Duodenal mucosa (tissue), 2 donors: ENCODE measurements around the gene ANKRD33B.
"Not testable (repeated sequence)": the region's sequence is repeated elsewhere in the genome, so short reads cannot be mapped to it uniquely, and the experiment has no call there.

ENCODE experiments used
- H3K27ac ChIP-seq: one replicate; pipeline ENCODE4 v1.7.0; 2013; ENCODE audit warnings: low read depth, low read length
- H3K27me3 ChIP-seq, 2 donors: one replicate each; pipeline ENCODE4 v1.7.0; 2013; ENCODE audit warnings: low read length in 2 of 2, control low read depth in 1 of 2; ENCODE audit not compliant: insufficient read depth in 2 of 2, control insufficient read depth in 1 of 2
- H3K36me3 ChIP-seq, 2 donors: one replicate each; pipeline ENCODE4 v1.7.0; 2013; ENCODE audit warnings: low read length in 2 of 2, control low read depth in 1 of 2; ENCODE audit not compliant: insufficient read depth in 2 of 2, control insufficient read depth in 1 of 2
- H3K4me1 ChIP-seq, 2 donors: one replicate each; pipeline ENCODE4 v1.7.0; 2013; ENCODE audit warnings: low read length in 2 of 2, control low read depth in 1 of 2; ENCODE audit not compliant: insufficient read depth in 2 of 2, control insufficient read depth in 1 of 2
- H3K4me3 ChIP-seq, 2 donors: one replicate each; pipeline ENCODE4 v1.7.0; 2013; ENCODE audit warnings: low read length in 2 of 2, low read depth in 1 of 2
- H3K9ac ChIP-seq, 2 donors: one replicate each; pipeline ENCODE4 v1.7.0; 2013; ENCODE audit warnings: low read length in 2 of 2, low read depth in 1 of 2
- H3K9me3 ChIP-seq, 2 donors: one replicate each; pipeline ENCODE4 v1.7.0; 2013; ENCODE audit warnings: low read length in 2 of 2, control low read depth in 1 of 2; ENCODE audit not compliant: control insufficient read depth in 1 of 2

ANKRD33B gene

DNA sequence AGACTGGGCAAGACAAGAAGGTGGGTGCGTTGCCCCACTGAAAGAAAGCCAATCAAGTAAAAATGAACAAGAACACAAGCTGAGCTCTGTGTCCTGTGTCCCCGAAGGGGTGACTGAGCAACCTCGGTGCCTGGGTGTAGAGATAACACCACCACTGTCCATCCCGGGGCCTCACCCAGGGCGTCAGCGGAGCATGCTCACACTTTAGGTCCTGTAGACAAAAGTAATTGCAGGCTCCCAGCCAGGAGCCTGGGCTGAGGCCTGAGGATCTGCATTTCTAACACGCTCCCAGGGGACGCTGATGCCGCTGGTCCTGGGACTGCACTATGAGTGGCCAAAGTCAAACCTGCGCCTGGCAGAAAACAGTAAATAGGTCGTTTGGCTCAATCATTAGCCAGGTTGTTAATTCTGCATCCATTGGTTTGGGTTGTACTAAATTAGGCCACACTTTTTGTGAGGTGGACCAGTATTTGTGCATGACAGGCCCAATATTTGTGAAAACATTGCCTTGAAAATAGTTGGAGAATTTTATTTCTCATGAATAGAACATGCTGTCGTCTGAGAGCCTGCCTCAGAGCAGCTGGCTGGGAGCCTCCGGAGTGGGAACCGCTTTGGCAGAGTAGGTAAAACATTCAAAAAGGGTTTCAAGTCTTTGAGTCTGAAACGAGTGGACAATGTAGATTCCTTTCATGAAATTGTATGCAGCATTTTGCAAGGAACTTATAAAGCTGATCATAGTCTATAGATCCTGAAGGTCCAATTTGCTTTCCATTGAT, 38.3 kb downstream of the ANKRD33B start:
- H3K9me3 ChIP-seq = no peaks in the 10 kb centered on the region
- peaks cover 14 to 17% of the 10 kb centered on the region in 2 donors for H3K4me1 ChIP-seq
- no peaks in the 10 kb centered on the region for H3K27me3 ChIP-seq
- H3K4me3 ChIP-seq = no peak overlapping the region
- no peaks in the 10 kb centered on the region for H3K36me3 ChIP-seq
- H3K27ac ChIP-seq = peak overlapping the region; percentile 41
- no peak overlapping the region for H3K9ac ChIP-seq

DNA sequence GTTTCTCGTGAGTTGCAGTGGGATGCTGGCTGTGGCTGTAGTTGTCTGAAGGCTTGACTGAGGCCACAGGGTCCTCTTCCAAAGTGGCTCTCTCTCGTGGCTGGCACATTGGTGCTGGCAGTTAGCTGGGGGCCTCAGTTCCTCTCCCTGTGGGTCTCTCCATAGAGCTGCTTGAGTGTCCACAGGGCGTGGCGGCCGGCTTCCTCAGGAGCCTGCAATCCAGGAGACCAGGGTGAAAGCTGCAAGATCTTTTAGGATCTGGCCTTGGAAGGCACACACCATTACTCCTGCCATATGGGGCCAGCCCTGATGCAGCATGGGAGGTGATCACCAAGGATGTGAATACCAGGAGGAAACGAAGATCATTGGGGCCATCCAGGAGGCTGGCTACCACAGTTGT, 41.1 kb downstream of the ANKRD33B start:
- Histone ChIP-seq H3K36me3 (no peaks in the 10 kb centered on the region), H3K27me3 (no peaks in the 10 kb centered on the region), H3K27ac (no peak overlapping the region), H3K9me3 (no peaks in the 10 kb centered on the region), H3K9ac (no peak overlapping the region), H3K4me3 (no peak overlapping the region), H3K4me1 (peaks cover 14 to 22% of the 10 kb centered on the region in 2 donors)

DNA sequence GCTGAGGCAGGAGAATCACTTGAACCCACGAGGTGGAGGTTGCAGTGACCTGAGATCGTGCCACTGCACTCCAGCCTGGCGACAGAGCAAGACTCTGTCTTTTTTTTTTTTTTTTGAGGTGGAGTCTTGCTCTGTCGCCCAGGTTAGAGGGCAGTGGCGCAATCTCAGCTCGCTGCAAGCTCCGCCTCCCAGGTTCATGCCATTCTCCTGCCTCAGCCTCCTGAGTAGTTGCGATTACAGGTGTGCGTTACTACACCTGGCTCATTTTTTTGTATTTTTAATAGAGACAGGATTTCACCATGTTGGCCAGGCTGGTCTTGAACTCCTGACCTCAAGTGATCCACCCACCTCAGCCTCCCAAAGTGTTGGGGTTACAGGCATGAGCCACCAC, 42.8 kb downstream of the ANKRD33B start:
- not testable (repeated sequence) for H3K36me3 ChIP-seq, H3K9ac ChIP-seq, H3K4me3 ChIP-seq, H3K9me3 ChIP-seq, H3K27me3 ChIP-seq, H3K27ac ChIP-seq
- peaks cover 14 to 21% of the 10 kb centered on the region in 2 donors for H3K4me1 ChIP-seq

DNA sequence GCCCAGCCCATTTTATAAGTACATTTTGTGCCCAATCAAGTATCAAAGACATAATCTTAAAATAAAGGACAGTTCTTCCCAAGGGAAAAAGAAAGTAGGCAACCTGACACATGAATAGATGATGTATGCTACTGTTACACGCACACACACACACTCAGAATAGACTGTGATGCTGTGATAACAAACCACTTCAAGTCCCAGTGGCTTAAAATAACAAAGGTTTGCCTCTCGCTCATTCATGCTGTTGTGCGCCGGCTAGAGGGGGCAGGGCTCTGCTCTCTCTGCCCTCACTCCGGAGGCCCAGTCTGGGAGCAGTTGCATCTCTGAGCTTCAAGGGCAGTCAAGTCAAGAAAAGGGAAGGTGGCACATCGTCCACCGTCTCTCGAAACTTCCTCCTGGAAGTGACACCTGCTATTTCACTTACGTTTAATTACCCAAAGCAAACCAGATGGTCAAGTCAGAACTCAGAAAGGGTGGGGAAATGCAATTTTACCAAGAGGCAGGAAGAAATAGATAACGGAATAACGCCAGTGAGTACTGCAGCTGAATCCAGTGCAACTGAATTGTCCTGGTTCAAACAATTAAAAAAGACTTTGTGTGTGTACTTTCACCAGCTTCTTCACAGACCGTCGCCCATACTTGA, 43.3 kb downstream of the ANKRD33B start:
- H3K27me3 ChIP-seq = no peaks in the 10 kb centered on the region
- H3K36me3 ChIP-seq = no peaks in the 10 kb centered on the region
- no peak overlapping the region for H3K27ac ChIP-seq
- no peak overlapping the region for H3K9ac ChIP-seq
- H3K9me3 ChIP-seq = no peaks in the 10 kb centered on the region
- peaks cover 13 to 18% of the 10 kb centered on the region in 2 donors for H3K4me1 ChIP-seq
- H3K4me3 ChIP-seq = no peak overlapping the region

DNA sequence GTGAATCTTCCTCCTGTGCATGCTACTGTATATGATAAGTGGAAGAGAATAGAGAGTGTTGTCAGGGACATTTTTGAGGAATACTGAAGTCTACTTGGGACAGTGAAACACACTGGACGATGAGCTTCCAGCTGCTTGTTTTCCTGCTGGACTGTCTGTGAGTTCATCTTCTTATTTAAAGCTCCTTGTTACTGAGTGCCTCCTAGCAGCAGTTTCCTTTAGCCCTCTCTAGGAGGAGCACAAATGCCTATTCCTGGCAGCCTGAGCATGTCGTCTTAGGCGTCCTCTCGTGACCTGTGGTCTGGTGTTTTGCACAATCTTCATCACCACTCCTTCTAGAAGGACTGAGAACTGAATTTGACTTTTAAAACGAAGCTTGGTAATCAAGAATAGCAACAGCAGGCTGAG, 43.8 kb downstream of the ANKRD33B start:
- H3K27me3 ChIP-seq = no peaks in the 10 kb centered on the region
- H3K9ac ChIP-seq = no peak overlapping the region
- no peak overlapping the region for H3K4me3 ChIP-seq
- no peaks in the 10 kb centered on the region for H3K36me3 ChIP-seq
- peaks cover 11 to 14% of the 10 kb centered on the region in 2 donors for H3K4me1 ChIP-seq
- H3K27ac ChIP-seq = no peak overlapping the region
- H3K9me3 ChIP-seq = no peaks in the 10 kb centered on the region

DNA sequence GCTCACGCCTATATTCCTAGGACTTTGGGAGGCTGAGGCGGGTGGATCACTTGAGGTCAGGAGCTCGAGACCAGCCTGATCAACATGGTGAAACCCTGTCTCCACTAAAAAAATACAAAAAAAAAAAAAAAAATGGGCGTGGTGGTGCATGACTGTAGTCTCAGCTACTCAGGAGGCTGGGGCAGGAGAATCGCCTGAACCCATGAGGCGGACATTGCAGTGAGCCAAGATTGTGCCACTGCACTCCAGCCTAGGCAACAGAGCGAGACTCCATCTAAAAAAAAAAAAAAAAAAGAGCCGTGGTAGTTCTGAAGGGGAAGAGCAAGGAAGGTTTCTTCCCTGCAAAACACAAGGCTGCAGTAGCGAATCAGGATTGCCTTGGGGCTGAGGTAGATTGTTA, 44.2 kb downstream of the ANKRD33B start:
- peaks cover 11 to 14% of the 10 kb centered on the region in 2 donors for H3K4me1 ChIP-seq
- not testable (repeated sequence) for H3K27me3 ChIP-seq, H3K27ac ChIP-seq, H3K9ac ChIP-seq, H3K36me3 ChIP-seq, H3K9me3 ChIP-seq, H3K4me3 ChIP-seq

DNA sequence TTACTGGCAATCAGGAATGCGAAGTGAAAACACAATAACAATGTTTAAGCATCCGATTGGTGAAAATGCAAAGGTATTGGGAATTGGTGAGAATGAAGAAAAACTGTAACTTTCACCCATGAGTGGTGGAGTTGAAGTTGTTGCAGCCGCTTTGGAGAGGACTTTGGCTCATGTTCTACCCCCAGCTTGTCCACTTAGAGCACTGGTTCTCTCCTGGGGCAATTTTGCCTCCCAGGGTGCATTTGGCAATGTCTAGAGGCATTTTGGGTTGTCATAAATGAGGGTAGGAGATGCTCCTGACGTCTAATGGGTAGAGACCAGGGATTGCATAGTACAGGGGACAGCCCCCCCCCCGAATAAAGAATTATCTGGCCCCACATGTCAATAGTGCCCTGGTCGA, 46.2 kb downstream of the ANKRD33B start:
- no peaks in the 10 kb centered on the region for H3K36me3 ChIP-seq
- no peak overlapping the region for H3K9ac ChIP-seq
- no peak overlapping the region for H3K4me3 ChIP-seq
- H3K9me3 ChIP-seq = no peaks in the 10 kb centered on the region
- H3K4me1 ChIP-seq = peaks cover 11 to 14% of the 10 kb centered on the region in 2 donors
- no peaks in the 10 kb centered on the region for H3K27me3 ChIP-seq
- H3K27ac ChIP-seq = no peak overlapping the region

DNA sequence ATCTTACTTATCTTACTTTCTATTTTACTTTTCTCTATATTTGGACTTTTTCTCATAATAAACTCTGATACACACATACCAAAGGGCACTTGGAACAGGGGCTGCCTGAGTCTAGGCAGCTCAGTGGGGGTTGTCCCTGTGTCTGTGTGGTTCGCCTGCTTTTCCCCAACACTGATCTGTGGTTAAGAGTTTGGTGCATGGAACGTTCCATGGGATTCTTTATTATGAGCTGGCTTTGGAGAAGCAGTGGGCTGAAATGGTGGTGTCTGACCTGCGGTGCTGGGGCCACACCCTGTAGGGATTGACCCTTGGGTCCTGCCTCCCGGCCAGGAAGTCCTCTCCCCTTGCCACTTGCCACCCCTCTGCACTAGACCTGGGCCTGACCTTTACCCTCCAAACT, 47.4 kb downstream of the ANKRD33B start:
- H3K4me1 ChIP-seq = peaks cover 11 to 14% of the 10 kb centered on the region in 2 donors
- no peaks in the 10 kb centered on the region for H3K9me3 ChIP-seq
- no peaks in the 10 kb centered on the region for H3K36me3 ChIP-seq
- no peak overlapping the region for H3K4me3 ChIP-seq
- no peak overlapping the region for H3K27ac ChIP-seq
- no peak overlapping the region for H3K9ac ChIP-seq
- H3K27me3 ChIP-seq = no peaks in the 10 kb centered on the region

DNA sequence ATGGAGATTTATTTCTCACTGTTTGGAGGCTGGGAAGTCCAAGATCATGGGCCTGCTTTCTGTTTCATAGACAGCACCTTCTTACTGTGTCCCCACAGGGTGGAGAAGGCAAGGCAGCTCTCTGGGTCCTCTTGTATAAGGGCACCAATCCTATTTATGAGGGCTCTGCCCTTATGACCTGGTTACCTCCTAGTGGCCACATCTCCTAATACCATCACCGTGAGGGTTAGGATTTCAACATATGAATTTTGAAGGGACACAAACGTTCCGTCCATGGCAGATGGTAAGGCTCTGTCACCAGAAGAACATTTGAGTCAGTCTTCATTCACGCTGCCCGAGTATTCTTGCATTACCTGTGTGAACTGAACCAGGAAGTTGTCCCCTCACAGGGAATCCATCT, 48.4 kb downstream of the ANKRD33B start:
- Histone ChIP-seq H3K27ac (no peak overlapping the region), H3K27me3 (no peaks in the 10 kb centered on the region), H3K4me1 (peaks cover 11 to 14% of the 10 kb centered on the region in 2 donors), H3K4me3 (no peak overlapping the region), H3K9me3 (no peaks in the 10 kb centered on the region), H3K9ac (no peak overlapping the region), H3K36me3 (no peaks in the 10 kb centered on the region)

DNA sequence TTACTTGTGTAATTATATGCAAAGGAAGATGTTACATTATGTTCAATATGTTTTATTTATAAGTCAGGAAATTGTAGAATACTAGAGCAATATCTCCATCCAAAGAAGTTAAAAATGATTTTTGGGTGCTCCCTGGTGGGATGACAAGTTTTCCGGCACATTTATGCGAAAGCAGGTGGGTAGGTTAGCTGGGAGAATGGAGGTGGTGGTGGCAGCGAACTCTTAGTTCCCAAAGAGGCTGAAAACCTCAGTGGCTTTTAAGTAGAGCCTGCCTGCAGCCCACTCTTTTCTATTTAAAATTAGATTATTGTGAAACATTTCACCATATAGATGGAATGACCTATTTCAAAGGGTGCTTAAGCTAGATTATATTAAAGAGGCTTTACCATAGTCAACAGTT, 51.8 kb downstream of the ANKRD33B start:
- Histone ChIP-seq H3K9me3 (no peaks in the 10 kb centered on the region), H3K4me3 (no peak overlapping the region), H3K27ac (no peak overlapping the region), H3K36me3 (no peaks in the 10 kb centered on the region), H3K27me3 (no peaks in the 10 kb centered on the region), H3K4me1 (peaks cover 8 to 11% of the 10 kb centered on the region in 2 donors), H3K9ac (no peak overlapping the region)
